Keratinocyte (primary cell): Measurements from ENCODE around the gene TTR. TPM values are rescaled to one million over a fixed set of nuclear protein-coding genes. Genes with fewer than 3 reads are reported as not detected.

ENCODE experiments used
- DNase-seq: peaks from one replicate; pipeline ENCODE4 v3.0.0-alpha.2; 2011; ENCODE audit warnings: low read depth, missing footprints, low spot score
- FAIRE-seq: peaks from 2 replicates; lab custom pipeline; 2011; peaks lifted over from hg19 to GRCh38; lab: Jason Lieb, UNC
- H2AFZ ChIP-seq: 2 replicates; pipeline ENCODE4 v1.6.0; 2012; ENCODE audit warnings: low read length, control low read depth, inconsistent platforms; ENCODE audit not compliant: control insufficient read depth
- H3K27ac ChIP-seq: 2 replicates; pipeline ENCODE4 v1.5.1; 2011; ENCODE audit warnings: low read length; ENCODE audit not compliant: control insufficient read depth, insufficient read depth
- H3K27me3 ChIP-seq: 3 replicates; pipeline ENCODE4 v1.6.0; 2011; ENCODE audit warnings: low read length; ENCODE audit not compliant: control insufficient read depth, insufficient read depth; ENCODE audit errors: extremely low read depth
- H3K36me3 ChIP-seq, 2 experiments: 2 replicates in 1 of 2; 3 replicates in 1 of 2; pipeline ENCODE4 v1.5.1; 2011; ENCODE audit warnings: low read length in 2 of 2, mild to moderate bottlenecking in 1 of 2; ENCODE audit not compliant: control insufficient read depth in 2 of 2, insufficient read depth in 2 of 2; ENCODE audit errors: extremely low read depth in 1 of 2
- H3K4me1 ChIP-seq: 3 replicates; pipeline ENCODE4 v1.5.1; 2011; ENCODE audit warnings: low read length; ENCODE audit not compliant: control insufficient read depth, insufficient read depth; ENCODE audit errors: extremely low read depth
- H3K4me2 ChIP-seq: 3 replicates; pipeline ENCODE4 v1.6.0; 2011; ENCODE audit warnings: low read depth, low read length; ENCODE audit not compliant: control insufficient read depth, insufficient read depth; ENCODE audit errors: extremely low read depth
- H3K4me3 ChIP-seq, 3 experiments: fragments of 200-600 bp in 1 of 3; sonication (generic) in 1 of 3; 2 replicates in 2 of 3; 3 replicates in 1 of 3; pipeline ENCODE4 v1.5.1; 2011 to 2016; ENCODE audit warnings: low read length in 3 of 3, mild to moderate bottlenecking in 3 of 3, control low read depth in 2 of 3, inconsistent platforms in 1 of 3, low read depth in 1 of 3, mixed read lengths in 1 of 3, mixed run types in 1 of 3, moderate library complexity in 1 of 3; ENCODE audit not compliant: control insufficient read depth in 2 of 3, insufficient read depth in 2 of 3; ENCODE audit errors: extremely low read depth in 1 of 3
- H3K79me2 ChIP-seq: 2 replicates; pipeline ENCODE4 v1.6.0; 2012; ENCODE audit warnings: low read length; ENCODE audit not compliant: control insufficient read depth, insufficient read depth
- H3K9ac ChIP-seq: 3 replicates; pipeline ENCODE4 v1.6.0; 2011; ENCODE audit warnings: low read length; ENCODE audit not compliant: control insufficient read depth, insufficient read depth; ENCODE audit errors: extremely low read depth
- H3K9me1 ChIP-seq: 3 replicates; pipeline ENCODE4 v1.6.0; 2011; ENCODE audit warnings: low read length; ENCODE audit not compliant: control insufficient read depth, insufficient read depth; ENCODE audit errors: extremely low read depth
- H3K9me3 ChIP-seq: 2 replicates; pipeline ENCODE4 v1.5.1; 2012; ENCODE audit warnings: low read depth, low read length; ENCODE audit not compliant: control insufficient read depth
- H4K20me1 ChIP-seq: 3 replicates; pipeline ENCODE4 v1.6.0; 2011; ENCODE audit warnings: low read length; ENCODE audit not compliant: control insufficient read depth, insufficient read depth; ENCODE audit errors: extremely low read depth
- EZH2 ChIP-seq: IDR thresholded peaks from one replicate; pipeline ENCODE4 v1.6.1; 2012; ENCODE audit warnings: inconsistent platforms, mild to moderate bottlenecking, low read length, moderate library complexity
- dilution Hi-C: fragments of 300-500 bp; cut with MboI; formaldehyde crosslinking; loops from one replicate; pipeline ENCODE4 v1.7.0; 2020; ENCODE audit warnings: low sequenced_read_pairs; ENCODE audit not compliant: extremely low pct_ligation_motif_present
- polyA plus RNA-seq, 5 experiments: library from polyadenylated mRNA; depleted of rRNA in 3 of 5; stranded (reverse) in 3 of 5; stranded (forward) in 1 of 5; unstranded in 1 of 5; fragments of >200 nt; gene quantifications; 1 replicate in 1 of 5; 2 replicates in 3 of 5; 3 replicates in 1 of 5; pipeline versions ENCODE4 v1.2.1 to v1.2.3, GENCODE V29; 2011 to 2012; ENCODE audit warnings: missing spikeins in 2 of 5, low read depth in 1 of 5, low replicate concordance in 1 of 5
- TF ChIP-seq, protein P1 (sequence below), 3 experiments: IDR thresholded peaks in 1 of 3; conservative IDR thresholded peaks in 1 of 3; optimal IDR thresholded peaks in 1 of 3; 2 replicates in 2 of 3; 3 replicates in 1 of 3; pipeline versions ENCODE3 to v1.5.1; 2011; ENCODE audit warnings: low read length in 3 of 3, mild to moderate bottlenecking in 3 of 3, moderate library complexity in 2 of 3, control low read depth in 1 of 3, inconsistent platforms in 1 of 3; ENCODE audit not compliant: insufficient read depth in 2 of 3; ENCODE audit errors: extremely low read depth in 1 of 3

Gene TTR
- polyA plus RNA-seq, 1 donor (not counting 4 experiments of a cell fraction or from before 2014, with no cell fraction given), result not detected

GRCh38 chr18:31647127-31647753, 55.6 kb downstream of the TTR start:
- no peaks in the 10 kb centered on the region for H3K9me3 ChIP-seq
- TF ChIP-seq, protein P1, sequence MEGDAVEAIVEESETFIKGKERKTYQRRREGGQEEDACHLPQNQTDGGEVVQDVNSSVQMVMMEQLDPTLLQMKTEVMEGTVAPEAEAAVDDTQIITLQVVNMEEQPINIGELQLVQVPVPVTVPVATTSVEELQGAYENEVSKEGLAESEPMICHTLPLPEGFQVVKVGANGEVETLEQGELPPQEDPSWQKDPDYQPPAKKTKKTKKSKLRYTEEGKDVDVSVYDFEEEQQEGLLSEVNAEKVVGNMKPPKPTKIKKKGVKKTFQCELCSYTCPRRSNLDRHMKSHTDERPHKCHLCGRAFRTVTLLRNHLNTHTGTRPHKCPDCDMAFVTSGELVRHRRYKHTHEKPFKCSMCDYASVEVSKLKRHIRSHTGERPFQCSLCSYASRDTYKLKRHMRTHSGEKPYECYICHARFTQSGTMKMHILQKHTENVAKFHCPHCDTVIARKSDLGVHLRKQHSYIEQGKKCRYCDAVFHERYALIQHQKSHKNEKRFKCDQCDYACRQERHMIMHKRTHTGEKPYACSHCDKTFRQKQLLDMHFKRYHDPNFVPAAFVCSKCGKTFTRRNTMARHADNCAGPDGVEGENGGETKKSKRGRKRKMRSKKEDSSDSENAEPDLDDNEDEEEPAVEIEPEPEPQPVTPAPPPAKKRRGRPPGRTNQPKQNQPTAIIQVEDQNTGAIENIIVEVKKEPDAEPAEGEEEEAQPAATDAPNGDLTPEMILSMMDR (optimal IDR thresholded peaks at IDR 0.05 in 1 of 3, IDR thresholded peaks at IDR 0.05 in 1 of 3, conservative IDR thresholded peaks at IDR 0.05 in 1 of 3; ENCODE audit: extremely low read depth in 1 of 3, insufficient read depth in 2 of 3, low read length in 3 of 3), result no peak
- TF ChIP-seq EZH2, result no peak
- no peak overlapping the region for H3K4me3 ChIP-seq
- no peaks in the 10 kb centered on the region for H3K27me3 ChIP-seq
- no peaks in the 10 kb centered on the region for H3K9me1 ChIP-seq
- H3K4me1 ChIP-seq, result peaks cover 25% of the 10 kb centered on the region
- no peak for FAIRE-seq
- dilution Hi-C loops, result no loop called here
- no peak overlapping the region for H3K27ac ChIP-seq
- H3K4me2 ChIP-seq, result no peak overlapping the region
- no peak overlapping the region for H3K9ac ChIP-seq
- H3K79me2 ChIP-seq, result no peaks in the 10 kb centered on the region
- H4K20me1 ChIP-seq, result no peaks in the 10 kb centered on the region
- no peak for DNase-seq
- H2AFZ ChIP-seq, result no peak overlapping the region
- H3K36me3 ChIP-seq, result no peaks in the 10 kb centered on the region

Other genes with a start within 250 kb of the TTR start
- gene DSG4, start 215.1 kb upstream of the TTR start, polyA plus RNA-seq, result 0.18 to 0.50 TPM (median 0.19 TPM) in 3 replicates
- 172 to 488 TPM (median 259 TPM) in 3 replicates for gene DSG3, start 144.1 kb upstream of the TTR start, polyA plus RNA-seq
- gene DSG2, start 93.7 kb upstream of the TTR start, polyA plus RNA-seq, result 117 to 157 TPM (median 140 TPM) in 3 replicates
- gene B4GALT6, start 92.7 kb downstream of the TTR start, polyA plus RNA-seq, result 2.3 to 7.1 TPM (median 5.0 TPM) in 3 replicates
- gene SLC25A52, start 169.0 kb downstream of the TTR start, polyA plus RNA-seq, result 0.04 TPM in 1 of 3 replicates, not detected in the others